Measurements from ENCODE around the gene ACHE. TPM values are rescaled to one million over a fixed set of nuclear protein-coding genes. Genes with fewer than 3 reads are reported as not detected.
A peak's percentile ranks its signal among the peaks of the same experiment; 100 is the strongest.

The ACHE gene
- total RNA-seq, 1 donor, result under 0.01 TPM

GRCh38 chr7:100865938-100866728 lies 29.6 kb downstream of the ACHE start:
- Histone ChIP-seq H3K27me3 (ENCODE audit: insufficient read depth, low read length) (no peaks in the 10 kb centered on the region), H3K36me3 (ENCODE audit: insufficient read depth, low read length) (peaks cover 18% of the 10 kb centered on the region), H3K4me3 (ENCODE audit: insufficient read depth, low read length) (peak overlapping the region; percentile 99), H4K20me1 (ENCODE audit: insufficient read depth, low read length) (no peaks in the 10 kb centered on the region), H2AFZ (ENCODE audit: low read length) (no peak overlapping the region), H3K4me2 (ENCODE audit: insufficient read depth, low read length) (peak overlapping the region; percentile 94), H3K79me2 (ENCODE audit: insufficient read depth, low read length) (peaks cover 38% of the 10 kb centered on the region), H3K27ac (ENCODE audit: low read depth, low read length) (peak overlapping the region; percentile 95), H3K4me1 (ENCODE audit: insufficient read depth, low read length) (peaks cover 29% of the 10 kb centered on the region), H3K9me3 (ENCODE audit: low read depth, low read length) (no peaks in the 10 kb centered on the region)
- DNase-seq (ENCODE audit: insufficient read length, low spot score, missing footprints), result peak; percentile 90
- TF ChIP-seq CTCF (IDR thresholded peaks at IDR 0.05; ENCODE audit: extremely low read depth, low read depth, low read length), result no peak

GRCh38 chr7:100865372-100865911 lies 30.2 kb downstream of the ACHE start:
- Histone ChIP-seq H2AFZ (ENCODE audit: low read length) (no peak overlapping the region), H3K36me3 (ENCODE audit: insufficient read depth, low read length) (peaks cover 11% of the 10 kb centered on the region), H3K4me2 (ENCODE audit: insufficient read depth, low read length) (no peak overlapping the region), H3K4me1 (ENCODE audit: insufficient read depth, low read length) (peaks cover 29% of the 10 kb centered on the region), H3K27me3 (ENCODE audit: insufficient read depth, low read length) (no peaks in the 10 kb centered on the region), H3K79me2 (ENCODE audit: insufficient read depth, low read length) (peaks cover 32% of the 10 kb centered on the region), H3K4me3 (ENCODE audit: insufficient read depth, low read length) (peak overlapping the region; percentile 19), H3K9me3 (ENCODE audit: low read depth, low read length) (no peaks in the 10 kb centered on the region), H3K27ac (ENCODE audit: low read depth, low read length) (peak overlapping the region; percentile 37), H4K20me1 (ENCODE audit: insufficient read depth, low read length) (no peaks in the 10 kb centered on the region)
- peak; percentile 88 for DNase-seq (ENCODE audit: insufficient read length, low spot score, missing footprints)
- TF ChIP-seq CTCF (IDR thresholded peaks at IDR 0.05; ENCODE audit: extremely low read depth, low read depth, low read length), result no peak

- Histone ChIP-seq H2AFZ (ENCODE audit: low read length) (no peak overlapping the region), H3K27me3 (ENCODE audit: insufficient read depth, low read length) (no peaks in the 10 kb centered on the region), H3K36me3 (ENCODE audit: insufficient read depth, low read length) (peaks cover 9% of the 10 kb centered on the region), H3K4me1 (ENCODE audit: insufficient read depth, low read length) (peaks cover 29% of the 10 kb centered on the region), H3K4me3 (ENCODE audit: insufficient read depth, low read length) (no peak overlapping the region), H3K79me2 (ENCODE audit: insufficient read depth, low read length) (peaks cover 23% of the 10 kb centered on the region), H3K4me2 (ENCODE audit: insufficient read depth, low read length) (no peak overlapping the region), H3K27ac (ENCODE audit: low read depth, low read length) (no peak overlapping the region), H3K9me3 (ENCODE audit: low read depth, low read length) (no peaks in the 10 kb centered on the region), H4K20me1 (ENCODE audit: insufficient read depth, low read length) (no peaks in the 10 kb centered on the region)
- DNase-seq (ENCODE audit: insufficient read length, low spot score, missing footprints), result peak; percentile 62
- TF ChIP-seq CTCF (IDR thresholded peaks at IDR 0.05; ENCODE audit: extremely low read depth, low read depth, low read length), result no peak
Observed at GRCh38 chr7:100864263-100864845, 31.3 kb downstream of the ACHE start.

- Histone ChIP-seq H3K27me3 (ENCODE audit: insufficient read depth, low read length) (no peaks in the 10 kb centered on the region), H2AFZ (ENCODE audit: low read length) (no peak overlapping the region), H3K9me3 (ENCODE audit: low read depth, low read length) (no peaks in the 10 kb centered on the region), H3K36me3 (ENCODE audit: insufficient read depth, low read length) (peaks cover 9% of the 10 kb centered on the region), H3K4me2 (ENCODE audit: insufficient read depth, low read length) (no peak overlapping the region), H3K4me1 (ENCODE audit: insufficient read depth, low read length) (peaks cover 21% of the 10 kb centered on the region), H4K20me1 (ENCODE audit: insufficient read depth, low read length) (no peaks in the 10 kb centered on the region), H3K27ac (ENCODE audit: low read depth, low read length) (no peak overlapping the region), H3K79me2 (ENCODE audit: insufficient read depth, low read length) (peaks cover 14% of the 10 kb centered on the region), H3K4me3 (ENCODE audit: insufficient read depth, low read length) (no peak overlapping the region)
- TF ChIP-seq CTCF (IDR thresholded peaks at IDR 0.05; ENCODE audit: extremely low read depth, low read depth, low read length), result no peak
- DNase-seq (ENCODE audit: insufficient read length, low spot score, missing footprints), result peak; percentile 85
Observed at GRCh38 chr7:100863406-100863950, 32.2 kb downstream of the ACHE start.
